GM12801 (cell line): ENCODE measurements around the gene VWA8.

Source experiments
- CTCF ChIP-seq: IDR thresholded peaks from one replicate; pipeline ENCODE4 v1.5.1; 2011; ENCODE audit warnings: control low read depth; ENCODE audit not compliant: insufficient read length; ENCODE audit errors: extremely low read depth

VWA8 gene

DNA sequence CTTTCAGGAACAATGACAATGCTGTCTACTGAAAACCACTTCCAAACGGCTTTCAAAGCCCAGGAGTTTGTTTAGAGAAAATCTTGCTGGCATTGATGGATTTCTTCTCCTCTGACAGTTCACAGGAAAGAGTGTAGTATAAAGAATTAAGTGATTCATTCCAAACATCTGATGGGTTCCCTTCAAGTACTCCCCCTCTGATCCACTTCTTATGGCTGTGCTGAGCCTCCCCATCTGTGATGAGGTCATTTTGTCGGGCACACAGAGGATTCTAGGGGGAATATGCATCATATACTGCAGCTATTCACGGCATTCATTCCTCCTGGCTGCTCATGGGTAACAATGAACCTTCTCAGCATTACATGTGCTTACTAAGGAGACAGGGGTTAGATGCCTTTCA is 395.7 kb downstream of the VWA8 start:
- TF ChIP-seq CTCF, result no peak

DNA sequence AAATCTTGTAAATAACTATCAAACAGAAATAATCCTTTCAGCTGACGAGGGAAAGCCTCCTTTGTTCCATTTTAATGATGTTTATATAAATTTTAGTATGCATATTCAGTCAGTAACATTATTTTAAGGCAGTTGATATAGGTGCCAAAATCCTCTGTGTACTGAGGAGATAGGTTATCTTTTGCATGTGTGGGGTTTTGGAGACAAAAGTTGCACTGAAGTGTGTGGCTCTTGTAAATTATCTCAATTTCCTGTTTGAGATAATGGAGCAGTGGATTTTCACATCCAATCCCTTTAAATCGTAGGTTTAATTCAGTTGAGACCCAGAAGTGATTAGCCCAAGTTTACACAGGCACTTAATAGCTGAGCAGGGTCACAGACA is 396.9 kb downstream of the VWA8 start:
- no peak for TF ChIP-seq CTCF

DNA sequence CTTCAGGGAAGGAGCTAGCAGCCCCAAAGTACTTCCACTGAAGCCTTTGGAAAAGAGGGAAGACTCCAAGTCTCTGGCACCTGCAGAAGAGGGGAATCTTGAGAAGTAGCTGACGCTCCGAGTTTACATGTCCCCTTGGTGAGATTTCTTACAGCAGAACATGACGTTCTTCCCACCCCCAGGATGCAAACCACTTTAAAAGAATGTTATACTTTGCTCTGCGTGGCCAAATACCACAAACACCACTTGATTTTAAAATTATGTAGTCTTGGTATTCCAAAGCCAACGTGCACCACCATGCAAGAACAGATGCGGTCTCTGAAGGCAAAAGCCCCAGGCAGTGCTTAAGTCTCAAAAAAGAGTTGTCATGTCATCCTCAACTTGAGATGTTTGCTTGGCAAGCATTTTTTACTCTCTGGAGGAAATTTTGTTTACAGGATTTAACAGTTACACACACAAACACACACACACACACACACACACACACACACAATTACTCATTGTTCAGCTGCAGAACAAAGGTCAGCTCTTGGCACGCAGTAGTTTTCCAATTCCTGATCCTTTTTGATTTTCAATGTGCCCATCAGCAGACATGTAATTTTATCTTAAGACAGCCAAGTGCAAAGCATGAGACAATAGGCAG is 397.4 kb downstream of the VWA8 start:
- no peak for TF ChIP-seq CTCF

GRCh38 chr13:41562541-41563178 is 398.2 kb downstream of the VWA8 start:
- no peak for TF ChIP-seq CTCF

DNA sequence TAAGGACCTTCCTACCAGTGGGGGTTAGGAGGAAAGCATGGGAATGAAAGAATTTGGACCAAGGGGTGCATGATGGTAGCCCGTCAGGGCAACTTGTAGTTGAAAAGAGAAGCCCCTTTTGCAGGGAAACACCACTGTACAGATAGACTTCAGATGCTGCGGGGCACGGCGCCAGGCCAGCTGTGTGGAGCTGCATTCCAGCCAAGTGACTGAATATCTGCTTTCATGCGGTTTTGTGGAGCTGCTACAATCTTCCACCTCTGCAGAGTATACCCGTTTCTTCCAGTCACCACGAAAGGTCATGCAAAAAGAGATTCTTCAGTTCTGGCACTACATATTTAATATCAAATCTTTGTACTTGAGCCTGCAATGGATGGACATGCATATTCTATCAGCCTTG is 398.8 kb downstream of the VWA8 start:
- TF ChIP-seq CTCF, result no peak

DNA sequence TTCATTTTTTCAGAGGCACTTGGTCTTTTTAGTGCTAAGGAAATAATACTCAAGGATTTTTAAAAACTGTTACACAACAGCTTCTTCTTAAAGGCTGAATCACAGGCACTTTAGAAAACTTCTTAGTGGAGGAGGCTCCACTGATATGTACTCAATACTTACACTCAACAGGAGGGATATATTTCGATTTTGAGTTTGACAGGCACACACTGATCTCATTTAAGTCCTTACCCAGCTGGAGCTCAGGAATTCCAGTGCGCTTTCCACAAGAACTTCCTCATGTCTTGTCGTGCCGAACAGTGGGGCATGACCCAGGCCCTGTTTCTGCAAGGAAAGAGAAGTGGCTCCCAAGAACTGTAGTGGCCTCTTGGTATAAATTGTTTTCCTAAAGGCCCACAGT is 399.7 kb downstream of the VWA8 start:
- TF ChIP-seq CTCF, result no peak

DNA sequence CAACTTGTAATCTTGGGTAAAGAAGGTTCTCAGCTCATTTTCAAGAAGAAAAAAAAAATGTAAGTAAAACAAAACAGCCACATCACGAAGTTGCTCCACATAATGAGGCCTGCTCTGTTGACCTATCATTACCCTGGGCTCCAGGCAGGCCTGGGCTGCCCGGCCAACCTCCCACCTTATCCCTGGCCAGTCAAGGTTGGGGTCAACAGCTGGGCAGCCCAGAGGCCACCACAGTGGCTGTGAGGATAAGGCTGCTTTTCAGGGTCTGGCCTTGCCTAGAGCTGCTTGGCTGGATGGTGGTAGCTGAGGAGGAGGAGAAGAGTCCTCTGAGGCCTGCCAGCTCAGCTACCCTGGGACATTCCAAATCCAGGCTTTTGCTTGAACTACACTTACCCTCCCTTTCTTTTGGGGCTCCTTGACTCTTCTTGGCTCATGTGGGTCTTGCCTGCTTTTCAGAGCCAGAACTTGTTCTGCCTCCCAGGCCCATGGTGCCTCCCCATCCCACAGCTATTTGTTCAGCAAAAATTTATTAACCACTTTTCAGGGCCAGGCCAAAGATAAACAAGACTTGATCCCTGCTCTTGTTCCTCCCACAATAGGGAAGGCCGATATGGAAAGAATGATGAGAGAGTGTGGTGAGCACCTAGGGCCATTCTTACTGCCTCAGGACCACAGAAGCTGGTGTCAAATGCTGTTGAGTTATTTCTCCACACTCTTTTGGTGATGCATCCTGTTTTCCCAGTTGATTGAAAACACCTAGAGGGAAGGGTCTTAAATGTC is 401.9 kb downstream of the VWA8 start:
- no peak for TF ChIP-seq CTCF
